K562 (cell line): ENCODE data around the gene MDM4. TPM values are rescaled to one million over a fixed set of nuclear protein-coding genes. Genes with fewer than 3 reads are reported as not detected.

ENCODE experiments used
- CREM ChIP-seq: IDR thresholded peaks from 2 replicates; pipeline ENCODE4 v1.6.1; 2014; ENCODE audit warnings: antibody characterized with exemption, low read depth
- EP400 ChIP-seq: fragments of 450-650 bp; IDR thresholded peaks from 2 replicates; pipeline ENCODE4 v1.6.1; 2017; ENCODE audit warnings: antibody characterized with exemption, mild to moderate bottlenecking, moderate library complexity
- FOSL1 ChIP-seq: fragments of 200-800 bp; sonication (Bioruptor generic); conservative IDR thresholded peaks from 2 replicates; pipeline ENCODE4 v1.6.1; 2016; ENCODE audit warnings: missing genetic modification characterization, missing compliant biosample characterization
- GTF2A2 ChIP-seq: IDR thresholded peaks from 2 replicates; pipeline ENCODE4 v1.6.1; 2016; ENCODE audit warnings: mild to moderate bottlenecking, missing genetic modification characterization, missing compliant biosample characterization
- L3MBTL2 ChIP-seq: fragments of 450-650 bp; IDR thresholded peaks from 2 replicates; pipeline ENCODE4 v1.6.1; 2016; ENCODE audit warnings: mild to moderate bottlenecking, moderate library complexity
- NCOA1 ChIP-seq: fragments of 450-650 bp; IDR thresholded peaks from 2 replicates; pipeline ENCODE4 v1.6.1; 2016; ENCODE audit warnings: low read depth
- RBM17 ChIP-seq: fragments of 200-400 bp; formaldehyde crosslinking; IDR thresholded peaks from 2 replicates; pipeline ENCODE4 v1.6.1; 2017; ENCODE audit warnings: low read depth, mild to moderate bottlenecking, low read length, borderline replicate concordance
- TBP ChIP-seq: optimal IDR thresholded peaks from 2 replicates; pipeline ENCODE3; 2011; ENCODE audit warnings: low read depth, low read length, improper control_type of control experiment
- XRCC3 ChIP-seq: fragments of 450-650 bp; IDR thresholded peaks from 2 replicates; pipeline ENCODE4 v1.6.1; 2017; ENCODE audit warnings: mild to moderate bottlenecking, moderate library complexity
- ZNF165 ChIP-seq: fragments of 250-450 bp; sonication (Bioruptor Pico); IDR thresholded peaks from 2 replicates; pipeline ENCODE4 v1.4.0; 2020; ENCODE audit warnings: borderline replicate concordance
- ZNF263 ChIP-seq: sonication (generic); formaldehyde crosslinking; IDR thresholded peaks from 2 replicates; pipeline ENCODE4 v1.8.0; 2022; ENCODE audit warnings: mild to moderate bottlenecking, missing genetic modification reagents, borderline replicate concordance
- ZNF707 ChIP-seq: fragments of 250-450 bp; sonication (Bioruptor Pico); conservative IDR thresholded peaks from 2 replicates; pipeline ENCODE4 v1.8.0; 2022; ENCODE audit warnings: inconsistent platforms, mild to moderate bottlenecking, moderate library complexity
- polyA plus RNA-seq, 8 experiments: library from polyadenylated mRNA; depleted of rRNA in 4 of 8; stranded (reverse) in 5 of 8; unstranded in 3 of 8; fragments of >200 nt; fragmentation: Nextera tagmentation in 2 of 8; fragmentation: Illumina TruSeq in 1 of 8; extraction: Ambion mirVana in 2 of 8; extraction: Trizol in 1 of 8; gene quantifications; 2 replicates each; pipeline versions ENCODE4 v1.2.1 to v1.2.3, GENCODE V29; 2011 to 2014; ENCODE audit warnings: inconsistent platforms in 1 of 8, missing spikeins in 1 of 8
- total RNA-seq, 7 experiments: library from RNA; depleted of rRNA in 6 of 7; stranded (reverse); fragments of >200 nt in 6 of 7; fragmentation: Illumina TruSeq in 2 of 7; extraction: Trizol in 2 of 7; gene quantifications; 2 replicates each; pipeline versions ENCODE4 v1.2.1 to v1.2.3, GENCODE V29; 2011 to 2021; ENCODE audit warnings: low replicate concordance in 1 of 7
- TF ChIP-seq, protein P1 (sequence below): fragments of 200-800 bp; sonication (Bioruptor generic); IDR thresholded peaks from 2 replicates; pipeline ENCODE4 v1.6.1; 2017; ENCODE audit warnings: missing genetic modification characterization, missing compliant biosample characterization
- TF ChIP-seq, protein P2 (sequence below): sonication (generic); formaldehyde crosslinking; IDR thresholded peaks from 2 replicates; pipeline ENCODE4 v1.8.0; 2022; ENCODE audit warnings: missing genetic modification reagents, mild to moderate bottlenecking, borderline replicate concordance
- TF ChIP-seq, protein P3 (sequence below): fragments of 250-450 bp; sonication (Bioruptor Pico); IDR thresholded peaks from 2 replicates; pipeline ENCODE4 v1.5.0; 2022; ENCODE audit warnings: mild to moderate bottlenecking
- TF ChIP-seq, protein P4 (sequence below): sonication (generic); formaldehyde crosslinking; IDR thresholded peaks from 2 replicates; pipeline ENCODE4 v1.8.1; 2023; ENCODE audit warnings: mild to moderate bottlenecking, missing genetic modification reagents
- TF ChIP-seq, protein P5 (sequence below): sonication (generic); formaldehyde crosslinking; IDR thresholded peaks from 2 replicates; pipeline ENCODE4 v1.9.0; 2022; ENCODE audit warnings: mild to moderate bottlenecking, missing genetic modification reagents
- TF ChIP-seq, protein P6 (sequence below): sonication (generic); IDR thresholded peaks from 2 replicates; pipeline ENCODE4 v1.6.1; 2016

The MDM4 gene
- total and polyA plus RNA-seq, 9 of the 15 experiments (the other 6 are each of a cell fraction or from before 2014, with no cell fraction given) = 3.3 to 61.7 (median 21.2) TPM

DNA sequence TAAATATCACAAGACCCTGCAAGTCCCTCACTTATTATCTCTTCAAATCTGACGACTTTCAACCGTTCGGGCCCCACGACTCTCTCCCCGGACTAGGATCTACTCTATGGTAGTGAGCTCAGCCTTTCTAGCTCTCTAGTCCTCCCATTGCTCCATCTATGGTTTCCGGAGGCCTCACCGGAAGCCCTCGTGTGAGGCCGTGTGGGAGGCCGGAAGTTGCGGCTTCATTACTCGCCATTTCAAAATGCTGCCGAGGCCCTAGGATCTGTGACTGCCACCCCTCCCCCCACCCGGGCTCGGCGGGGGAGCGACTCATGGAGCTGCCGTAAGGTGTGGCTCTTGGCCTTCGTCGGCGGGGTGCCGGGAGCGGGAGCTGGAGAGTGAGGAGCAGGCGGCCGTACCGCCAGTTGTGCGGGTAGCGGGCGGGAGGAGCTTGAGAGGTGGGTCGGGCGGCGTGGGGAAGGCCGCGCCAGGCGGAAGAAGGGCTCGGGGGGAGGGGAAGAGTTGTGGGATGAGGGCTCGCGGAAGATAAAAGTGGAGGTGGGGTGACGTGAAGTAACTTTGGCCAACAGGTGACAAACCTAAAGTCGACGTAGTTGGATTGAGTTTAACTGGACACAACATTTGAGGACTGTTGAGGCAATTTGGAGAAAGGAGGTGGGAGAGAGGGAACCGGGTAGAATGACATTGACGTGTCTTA lies at the start of gene MDM4 (continued):
- peak; percentile 97 for TF ChIP-seq CREM
- no peak for TF ChIP-seq GTF2A2 (tag)
- TF ChIP-seq L3MBTL2 = peak; percentile 86
- TF ChIP-seq, protein P1, sequence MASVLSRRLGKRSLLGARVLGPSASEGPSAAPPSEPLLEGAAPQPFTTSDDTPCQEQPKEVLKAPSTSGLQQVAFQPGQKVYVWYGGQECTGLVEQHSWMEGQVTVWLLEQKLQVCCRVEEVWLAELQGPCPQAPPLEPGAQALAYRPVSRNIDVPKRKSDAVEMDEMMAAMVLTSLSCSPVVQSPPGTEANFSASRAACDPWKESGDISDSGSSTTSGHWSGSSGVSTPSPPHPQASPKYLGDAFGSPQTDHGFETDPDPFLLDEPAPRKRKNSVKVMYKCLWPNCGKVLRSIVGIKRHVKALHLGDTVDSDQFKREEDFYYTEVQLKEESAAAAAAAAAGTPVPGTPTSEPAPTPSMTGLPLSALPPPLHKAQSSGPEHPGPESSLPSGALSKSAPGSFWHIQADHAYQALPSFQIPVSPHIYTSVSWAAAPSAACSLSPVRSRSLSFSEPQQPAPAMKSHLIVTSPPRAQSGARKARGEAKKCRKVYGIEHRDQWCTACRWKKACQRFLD (CRISPR knock-in tag) = 0 out of 2 replicates have a peak, but pooled peaks have one; percentile 14
- TF ChIP-seq, protein P2, sequence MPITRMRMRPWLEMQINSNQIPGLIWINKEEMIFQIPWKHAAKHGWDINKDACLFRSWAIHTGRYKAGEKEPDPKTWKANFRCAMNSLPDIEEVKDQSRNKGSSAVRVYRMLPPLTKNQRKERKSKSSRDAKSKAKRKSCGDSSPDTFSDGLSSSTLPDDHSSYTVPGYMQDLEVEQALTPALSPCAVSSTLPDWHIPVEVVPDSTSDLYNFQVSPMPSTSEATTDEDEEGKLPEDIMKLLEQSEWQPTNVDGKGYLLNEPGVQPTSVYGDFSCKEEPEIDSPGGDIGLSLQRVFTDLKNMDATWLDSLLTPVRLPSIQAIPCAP (CRISPR knock-in tag) = 0 out of 2 replicates have a peak, but pooled peaks have one; percentile 71
- peak; percentile 78 for TF ChIP-seq NCOA1
- TF ChIP-seq FOSL1 (tag) = peak; percentile 68
- no peak for TF ChIP-seq RBM17
- no peak for TF ChIP-seq XRCC3
- TF ChIP-seq, protein P3, sequence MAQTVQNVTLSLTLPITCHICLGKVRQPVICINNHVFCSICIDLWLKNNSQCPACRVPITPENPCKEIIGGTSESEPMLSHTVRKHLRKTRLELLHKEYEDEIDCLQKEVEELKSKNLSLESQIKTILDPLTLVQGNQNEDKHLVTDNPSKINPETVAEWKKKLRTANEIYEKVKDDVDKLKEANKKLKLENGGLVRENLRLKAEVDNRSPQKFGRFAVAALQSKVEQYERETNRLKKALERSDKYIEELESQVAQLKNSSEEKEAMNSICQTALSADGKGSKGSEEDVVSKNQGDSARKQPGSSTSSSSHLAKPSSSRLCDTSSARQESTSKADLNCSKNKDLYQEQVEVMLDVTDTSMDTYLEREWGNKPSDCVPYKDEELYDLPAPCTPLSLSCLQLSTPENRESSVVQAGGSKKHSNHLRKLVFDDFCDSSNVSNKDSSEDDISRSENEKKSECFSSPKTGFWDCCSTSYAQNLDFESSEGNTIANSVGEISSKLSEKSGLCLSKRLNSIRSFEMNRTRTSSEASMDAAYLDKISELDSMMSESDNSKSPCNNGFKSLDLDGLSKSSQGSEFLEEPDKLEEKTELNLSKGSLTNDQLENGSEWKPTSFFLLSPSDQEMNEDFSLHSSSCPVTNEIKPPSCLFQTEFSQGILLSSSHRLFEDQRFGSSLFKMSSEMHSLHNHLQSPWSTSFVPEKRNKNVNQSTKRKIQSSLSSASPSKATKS (CRISPR knock-in tag) = no peak
- TF ChIP-seq, protein P4, sequence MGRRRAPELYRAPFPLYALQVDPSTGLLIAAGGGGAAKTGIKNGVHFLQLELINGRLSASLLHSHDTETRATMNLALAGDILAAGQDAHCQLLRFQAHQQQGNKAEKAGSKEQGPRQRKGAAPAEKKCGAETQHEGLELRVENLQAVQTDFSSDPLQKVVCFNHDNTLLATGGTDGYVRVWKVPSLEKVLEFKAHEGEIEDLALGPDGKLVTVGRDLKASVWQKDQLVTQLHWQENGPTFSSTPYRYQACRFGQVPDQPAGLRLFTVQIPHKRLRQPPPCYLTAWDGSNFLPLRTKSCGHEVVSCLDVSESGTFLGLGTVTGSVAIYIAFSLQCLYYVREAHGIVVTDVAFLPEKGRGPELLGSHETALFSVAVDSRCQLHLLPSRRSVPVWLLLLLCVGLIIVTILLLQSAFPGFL (CRISPR knock-in tag) = no peak
- TF ChIP-seq, protein P5, sequence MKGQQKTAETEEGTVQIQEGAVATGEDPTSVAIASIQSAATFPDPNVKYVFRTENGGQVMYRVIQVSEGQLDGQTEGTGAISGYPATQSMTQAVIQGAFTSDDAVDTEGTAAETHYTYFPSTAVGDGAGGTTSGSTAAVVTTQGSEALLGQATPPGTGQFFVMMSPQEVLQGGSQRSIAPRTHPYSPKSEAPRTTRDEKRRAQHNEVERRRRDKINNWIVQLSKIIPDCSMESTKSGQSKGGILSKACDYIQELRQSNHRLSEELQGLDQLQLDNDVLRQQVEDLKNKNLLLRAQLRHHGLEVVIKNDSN (CRISPR knock-in tag) = peak; percentile 23; the same call in 1 of the 2 replicates
- TF ChIP-seq ZNF707 (CRISPR knock-in tag) = no peak
- TF ChIP-seq EP400 = peak; percentile 100
- peak; percentile 89 for TF ChIP-seq ZNF263 (CRISPR knock-in tag)
- TF ChIP-seq ZNF165 (CRISPR knock-in tag) = no peak
- peak; percentile 89 for TF ChIP-seq TBP
- TF ChIP-seq, protein P6, sequence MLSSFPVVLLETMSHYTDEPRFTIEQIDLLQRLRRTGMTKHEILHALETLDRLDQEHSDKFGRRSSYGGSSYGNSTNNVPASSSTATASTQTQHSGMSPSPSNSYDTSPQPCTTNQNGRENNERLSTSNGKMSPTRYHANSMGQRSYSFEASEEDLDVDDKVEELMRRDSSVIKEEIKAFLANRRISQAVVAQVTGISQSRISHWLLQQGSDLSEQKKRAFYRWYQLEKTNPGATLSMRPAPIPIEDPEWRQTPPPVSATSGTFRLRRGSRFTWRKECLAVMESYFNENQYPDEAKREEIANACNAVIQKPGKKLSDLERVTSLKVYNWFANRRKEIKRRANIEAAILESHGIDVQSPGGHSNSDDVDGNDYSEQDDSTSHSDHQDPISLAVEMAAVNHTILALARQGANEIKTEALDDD = peak; percentile 79
